ENCODE data around the gene GSC.

Gene GSC

GRCh38 chr14:94771158-94771905 is 1.4 kb upstream of the GSC start:
- Histone ChIP-seq H3K27ac (ENCODE audit: low read length) (no peak overlapping the region), H3K4me3 (ENCODE audit: low read depth in 1 of 2, low read length in 2 of 2) (no peak overlapping the region), H3K36me3 (ENCODE audit: control insufficient read depth in 1 of 2, insufficient read depth in 2 of 2, low read length in 2 of 2) (no peaks in the 10 kb centered on the region), H3K9me3 (ENCODE audit: control insufficient read depth in 1 of 2, low read length in 2 of 2) (no peaks in the 10 kb centered on the region), H3K27me3 (ENCODE audit: low read depth, low read length) (peaks cover 90% of the 10 kb centered on the region), H3K4me1 (ENCODE audit: control insufficient read depth in 1 of 2, insufficient read depth in 2 of 2, low read length in 2 of 2) (peaks cover 0 to 30% of the 10 kb centered on the region in 2 donors)

- Histone ChIP-seq H3K27ac (ENCODE audit: low read length) (no peak overlapping the region), H3K4me1 (ENCODE audit: control insufficient read depth in 1 of 2, insufficient read depth in 2 of 2, low read length in 2 of 2) (peaks cover 0 to 30% of the 10 kb centered on the region in 2 donors), H3K4me3 (ENCODE audit: low read depth in 1 of 2, low read length in 2 of 2) (peak overlapping the region in 1 of 2 donors; percentile 49), H3K36me3 (ENCODE audit: control insufficient read depth in 1 of 2, insufficient read depth in 2 of 2, low read length in 2 of 2) (no peaks in the 10 kb centered on the region), H3K27me3 (ENCODE audit: low read depth, low read length) (peaks cover 91% of the 10 kb centered on the region), H3K9me3 (ENCODE audit: control insufficient read depth in 1 of 2, low read length in 2 of 2) (no peaks in the 10 kb centered on the region)
Measured at GRCh38 chr14:94770815-94771157, 873 bp upstream of the GSC start.

GRCh38 chr14:94770251-94770749 is 387 bp upstream of the GSC start:
- Histone ChIP-seq H3K27me3 (ENCODE audit: low read depth, low read length) (peaks cover 90% of the 10 kb centered on the region), H3K27ac (ENCODE audit: low read length) (no peak overlapping the region), H3K36me3 (ENCODE audit: control insufficient read depth in 1 of 2, insufficient read depth in 2 of 2, low read length in 2 of 2) (no peaks in the 10 kb centered on the region), H3K4me1 (ENCODE audit: control insufficient read depth in 1 of 2, insufficient read depth in 2 of 2, low read length in 2 of 2) (peaks cover 0 to 30% of the 10 kb centered on the region in 2 donors), H3K4me3 (ENCODE audit: low read depth in 1 of 2, low read length in 2 of 2) (peak overlapping the region; percentile 49 to 74), H3K9me3 (ENCODE audit: control insufficient read depth in 1 of 2, low read length in 2 of 2) (no peaks in the 10 kb centered on the region)

- peaks cover 87% of the 10 kb centered on the region for H3K27me3 ChIP-seq (ENCODE audit: low read depth, low read length)
- peaks cover 0 to 30% of the 10 kb centered on the region in 2 donors for H3K4me1 ChIP-seq (ENCODE audit: control insufficient read depth in 1 of 2, insufficient read depth in 2 of 2, low read length in 2 of 2)
- no peaks in the 10 kb centered on the region for H3K36me3 ChIP-seq (ENCODE audit: control insufficient read depth in 1 of 2, insufficient read depth in 2 of 2, low read length in 2 of 2)
- H3K4me3 ChIP-seq (ENCODE audit: low read depth in 1 of 2, low read length in 2 of 2), result peak overlapping the region; percentile 49 to 74
- H3K27ac ChIP-seq (ENCODE audit: low read length), result no peak overlapping the region
- H3K9me3 ChIP-seq (ENCODE audit: control insufficient read depth in 1 of 2, low read length in 2 of 2), result no peaks in the 10 kb centered on the region
Measured at GRCh38 chr14:94768521-94769390, 1.2 kb downstream of the GSC start.

GRCh38 chr14:94768141-94768520 is 1.8 kb downstream of the GSC start:
- Histone ChIP-seq H3K9me3 (ENCODE audit: control insufficient read depth in 1 of 2, low read length in 2 of 2) (no peaks in the 10 kb centered on the region), H3K36me3 (ENCODE audit: control insufficient read depth in 1 of 2, insufficient read depth in 2 of 2, low read length in 2 of 2) (no peaks in the 10 kb centered on the region), H3K4me1 (ENCODE audit: control insufficient read depth in 1 of 2, insufficient read depth in 2 of 2, low read length in 2 of 2) (peaks cover 0 to 30% of the 10 kb centered on the region in 2 donors), H3K27me3 (ENCODE audit: low read depth, low read length) (peaks cover 87% of the 10 kb centered on the region), H3K4me3 (ENCODE audit: low read depth in 1 of 2, low read length in 2 of 2) (peak overlapping the region; percentile 26 to 74), H3K27ac (ENCODE audit: low read length) (no peak overlapping the region)

GRCh38 chr14:94767321-94767878 is 2.5 kb downstream of the GSC start:
- H3K36me3 ChIP-seq (ENCODE audit: control insufficient read depth in 1 of 2, insufficient read depth in 2 of 2, low read length in 2 of 2), result no peaks in the 10 kb centered on the region
- H3K4me1 ChIP-seq (ENCODE audit: control insufficient read depth in 1 of 2, insufficient read depth in 2 of 2, low read length in 2 of 2), result peaks cover 0 to 30% of the 10 kb centered on the region in 2 donors
- H3K4me3 ChIP-seq (ENCODE audit: low read depth in 1 of 2, low read length in 2 of 2), result no peak overlapping the region
- peaks cover 79% of the 10 kb centered on the region for H3K27me3 ChIP-seq (ENCODE audit: low read depth, low read length)
- no peak overlapping the region for H3K27ac ChIP-seq (ENCODE audit: low read length)
- no peaks in the 10 kb centered on the region for H3K9me3 ChIP-seq (ENCODE audit: control insufficient read depth in 1 of 2, low read length in 2 of 2)

GRCh38 chr14:94764573-94764972 is 5.3 kb downstream of the GSC start:
- peaks cover 63% of the 10 kb centered on the region for H3K27me3 ChIP-seq (ENCODE audit: low read depth, low read length)
- peaks cover 0 to 14% of the 10 kb centered on the region in 2 donors for H3K4me1 ChIP-seq (ENCODE audit: control insufficient read depth in 1 of 2, insufficient read depth in 2 of 2, low read length in 2 of 2)
- H3K9me3 ChIP-seq (ENCODE audit: control insufficient read depth in 1 of 2, low read length in 2 of 2), result no peaks in the 10 kb centered on the region
- H3K4me3 ChIP-seq (ENCODE audit: low read depth in 1 of 2, low read length in 2 of 2), result no peak overlapping the region
- no peaks in the 10 kb centered on the region for H3K36me3 ChIP-seq (ENCODE audit: control insufficient read depth in 1 of 2, insufficient read depth in 2 of 2, low read length in 2 of 2)
- H3K27ac ChIP-seq (ENCODE audit: low read length), result no peak overlapping the region

GRCh38 chr14:94762431-94762830 is 7.5 kb downstream of the GSC start:
- H3K27me3 ChIP-seq (ENCODE audit: low read depth, low read length), result peaks cover 43% of the 10 kb centered on the region
- no peak overlapping the region for H3K27ac ChIP-seq (ENCODE audit: low read length)
- H3K4me1 ChIP-seq (ENCODE audit: control insufficient read depth in 1 of 2, insufficient read depth in 2 of 2, low read length in 2 of 2), result no peaks in the 10 kb centered on the region
- no peaks in the 10 kb centered on the region for H3K36me3 ChIP-seq (ENCODE audit: control insufficient read depth in 1 of 2, insufficient read depth in 2 of 2, low read length in 2 of 2)
- no peak overlapping the region for H3K4me3 ChIP-seq (ENCODE audit: low read depth in 1 of 2, low read length in 2 of 2)
- H3K9me3 ChIP-seq (ENCODE audit: control insufficient read depth in 1 of 2, low read length in 2 of 2), result no peaks in the 10 kb centered on the region

GRCh38 chr14:94761997-94762377 is 7.9 kb downstream of the GSC start:
- H3K4me1 ChIP-seq (ENCODE audit: control insufficient read depth in 1 of 2, insufficient read depth in 2 of 2, low read length in 2 of 2), result no peaks in the 10 kb centered on the region
- no peak overlapping the region for H3K27ac ChIP-seq (ENCODE audit: low read length)
- peaks cover 38% of the 10 kb centered on the region for H3K27me3 ChIP-seq (ENCODE audit: low read depth, low read length)
- no peaks in the 10 kb centered on the region for H3K9me3 ChIP-seq (ENCODE audit: control insufficient read depth in 1 of 2, low read length in 2 of 2)
- no peak overlapping the region for H3K4me3 ChIP-seq (ENCODE audit: low read depth in 1 of 2, low read length in 2 of 2)
- H3K36me3 ChIP-seq (ENCODE audit: control insufficient read depth in 1 of 2, insufficient read depth in 2 of 2, low read length in 2 of 2), result no peaks in the 10 kb centered on the region

GRCh38 chr14:94761348-94761996 is 8.4 kb downstream of the GSC start:
- Histone ChIP-seq H3K4me1 (ENCODE audit: control insufficient read depth in 1 of 2, insufficient read depth in 2 of 2, low read length in 2 of 2) (no peaks in the 10 kb centered on the region), H3K4me3 (ENCODE audit: low read depth in 1 of 2, low read length in 2 of 2) (no peak overlapping the region), H3K9me3 (ENCODE audit: control insufficient read depth in 1 of 2, low read length in 2 of 2) (no peaks in the 10 kb centered on the region), H3K36me3 (ENCODE audit: control insufficient read depth in 1 of 2, insufficient read depth in 2 of 2, low read length in 2 of 2) (no peaks in the 10 kb centered on the region), H3K27ac (ENCODE audit: low read length) (no peak overlapping the region), H3K27me3 (ENCODE audit: low read depth, low read length) (peaks cover 33% of the 10 kb centered on the region)
